Mucosa of descending colon (tissue), 3 donors: ENCODE measurements around the gene LMF1. TPM values are rescaled to one million over a fixed set of nuclear protein-coding genes. Genes with fewer than 3 reads are reported as not detected.
A peak's percentile ranks its signal among the peaks of the same experiment; 100 is the strongest.

Source experiments
- ATAC-seq: fragments of 200-7000 bp; cut with Tn5 transposase; one replicate; pipeline ENCODE4 v1.9.1; 2020; ENCODE audit warnings: mild to moderate bottlenecking, moderate library complexity
- DNase-seq, 3 donors: peaks; one replicate each; pipeline ENCODE4 v3.0.0-alpha.2; 2020
- H3K36me3 ChIP-seq: fragments of 200-600 bp; one replicate; pipeline ENCODE4 v1.8.0; 2021; ENCODE audit warnings: low read depth, mild to moderate bottlenecking
- H3K4me1 ChIP-seq: fragments of 200-600 bp; one replicate; pipeline ENCODE4 v1.8.0; 2021; ENCODE audit warnings: low read depth, mild to moderate bottlenecking
- H3K4me3 ChIP-seq: fragments of 200-600 bp; one replicate; pipeline ENCODE4 v1.8.0; 2021; ENCODE audit warnings: mild to moderate bottlenecking
- H3K9me3 ChIP-seq: fragments of 200-600 bp; one replicate; pipeline ENCODE4 v1.8.0; 2021; ENCODE audit warnings: mild to moderate bottlenecking
- intact Hi-C, 2 donors: fragments of 100-400 bp; cut with DNase I in 1 of 2; cut with micrococcal nuclease in 1 of 2; formaldehyde crosslinking; loops; one replicate each; pipeline versions ENCODE4 v1.11.0 to v1.11.1; 2022; cut with DNase I, micrococcal nuclease
- total RNA-seq, 3 donors: library from RNA; stranded (reverse); fragmentation: NEBNext Ultra II Directional in 2 of 3; extraction: Animal tissue kit (Norgen Biotek cat#: 25700) in 2 of 3; gene quantifications; one replicate each; pipeline versions ENCODE4 v1.2.1 to v1.2.4, GENCODE V29; 2021 to 2023
- TF ChIP-seq, protein P1 (sequence below): fragments of 200-600 bp; IDR thresholded peaks from one replicate; pipeline ENCODE4 v1.8.0; 2022; ENCODE audit warnings: antibody characterized with exemption, mild to moderate bottlenecking
- donor health status: DM: no; HTN: no; CAD: no; lungs with moderate emphysema.
- donor health status: DM: no; HTN: no; CAD: no.
- donor health status: DM: no; HTN: yes; CAD: no.

The LMF1 gene
- total RNA-seq, 3 donors from 2014 or later = 16.4 to 26.5 (median 25.1) TPM

DNA sequence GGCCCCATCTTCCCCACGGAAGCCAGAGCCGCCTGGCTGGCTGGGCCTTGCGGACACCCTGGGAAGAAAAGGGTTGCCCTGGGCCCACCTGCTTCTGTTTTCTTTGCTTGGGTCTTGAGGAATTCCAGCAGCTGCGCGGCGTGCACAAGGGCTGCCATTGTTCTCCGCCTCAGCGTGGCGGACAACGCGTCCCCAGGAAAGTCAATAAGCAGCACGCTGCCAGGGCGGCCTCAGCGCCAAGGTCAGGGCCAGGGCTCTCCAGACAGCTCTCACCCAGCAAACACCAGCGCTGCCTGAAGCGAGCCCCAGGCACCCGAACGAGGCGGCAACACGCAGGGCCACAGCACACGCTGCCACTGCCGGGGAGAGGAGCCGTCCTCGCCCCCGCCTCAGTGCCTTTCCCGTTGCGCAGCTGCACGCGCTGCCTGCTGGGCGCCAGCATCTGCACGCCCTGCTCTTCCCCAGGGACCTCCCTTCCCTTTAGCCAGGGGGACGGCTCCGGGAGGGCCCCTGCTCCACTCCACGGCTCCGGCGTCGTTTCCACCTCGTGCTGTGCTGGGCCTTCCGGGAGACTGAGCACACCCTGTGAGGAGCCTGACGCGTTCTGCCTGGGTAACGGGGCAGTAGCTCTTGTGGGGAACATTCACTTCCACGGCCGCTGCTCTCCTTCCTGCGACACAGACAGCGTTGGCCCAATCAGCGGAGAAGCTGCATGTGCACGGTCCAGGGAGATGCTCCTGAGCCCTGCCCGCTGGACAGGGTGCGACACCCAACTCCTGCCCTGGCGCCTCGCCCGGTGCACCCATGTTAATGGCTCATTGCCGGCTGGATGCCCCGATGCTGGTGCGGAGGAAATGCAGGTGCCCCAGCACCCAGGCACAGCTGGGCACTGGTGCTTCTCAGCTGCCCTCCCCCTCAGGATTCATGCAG, 57.8 kb downstream of the LMF1 start:
- TF ChIP-seq, protein P1, sequence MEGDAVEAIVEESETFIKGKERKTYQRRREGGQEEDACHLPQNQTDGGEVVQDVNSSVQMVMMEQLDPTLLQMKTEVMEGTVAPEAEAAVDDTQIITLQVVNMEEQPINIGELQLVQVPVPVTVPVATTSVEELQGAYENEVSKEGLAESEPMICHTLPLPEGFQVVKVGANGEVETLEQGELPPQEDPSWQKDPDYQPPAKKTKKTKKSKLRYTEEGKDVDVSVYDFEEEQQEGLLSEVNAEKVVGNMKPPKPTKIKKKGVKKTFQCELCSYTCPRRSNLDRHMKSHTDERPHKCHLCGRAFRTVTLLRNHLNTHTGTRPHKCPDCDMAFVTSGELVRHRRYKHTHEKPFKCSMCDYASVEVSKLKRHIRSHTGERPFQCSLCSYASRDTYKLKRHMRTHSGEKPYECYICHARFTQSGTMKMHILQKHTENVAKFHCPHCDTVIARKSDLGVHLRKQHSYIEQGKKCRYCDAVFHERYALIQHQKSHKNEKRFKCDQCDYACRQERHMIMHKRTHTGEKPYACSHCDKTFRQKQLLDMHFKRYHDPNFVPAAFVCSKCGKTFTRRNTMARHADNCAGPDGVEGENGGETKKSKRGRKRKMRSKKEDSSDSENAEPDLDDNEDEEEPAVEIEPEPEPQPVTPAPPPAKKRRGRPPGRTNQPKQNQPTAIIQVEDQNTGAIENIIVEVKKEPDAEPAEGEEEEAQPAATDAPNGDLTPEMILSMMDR = no peak
- Histone ChIP-seq H3K4me3 (no peak overlapping the region), H3K9me3 (no peaks in the 10 kb centered on the region), H3K4me1 (no peaks in the 10 kb centered on the region), H3K36me3 (no peaks in the 10 kb centered on the region)
- DNase-seq (no peak), ATAC-seq (peak; percentile 6)
- intact Hi-C loops = no loop called here

DNA sequence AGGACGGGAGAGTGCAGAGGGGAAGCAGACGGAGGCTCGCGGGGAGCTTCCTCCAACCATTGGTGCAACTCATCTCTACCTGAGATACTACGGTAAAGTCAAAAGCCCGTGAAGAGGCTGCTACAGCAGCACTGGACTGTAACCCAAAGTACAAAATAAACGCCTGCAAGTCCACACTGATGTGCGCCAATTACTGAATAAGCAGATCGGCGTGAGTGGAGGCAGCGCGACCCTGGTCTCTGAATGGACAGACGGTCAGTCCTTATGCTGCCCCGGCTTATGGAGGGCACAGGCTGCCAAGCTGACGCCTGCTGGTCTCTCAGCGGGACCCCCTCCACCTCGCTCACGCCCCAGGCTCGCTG, 58.5 kb downstream of the LMF1 start:
- H3K4me3 ChIP-seq = no peak overlapping the region
- peaks cover 2% of the 10 kb centered on the region for H3K9me3 ChIP-seq
- ATAC-seq (no peak), DNase-seq (no peak)
- no peaks in the 10 kb centered on the region for H3K36me3 ChIP-seq
- no peaks in the 10 kb centered on the region for H3K4me1 ChIP-seq
- intact Hi-C loops = no loop called here
- TF ChIP-seq, protein P1 = no peak

DNA sequence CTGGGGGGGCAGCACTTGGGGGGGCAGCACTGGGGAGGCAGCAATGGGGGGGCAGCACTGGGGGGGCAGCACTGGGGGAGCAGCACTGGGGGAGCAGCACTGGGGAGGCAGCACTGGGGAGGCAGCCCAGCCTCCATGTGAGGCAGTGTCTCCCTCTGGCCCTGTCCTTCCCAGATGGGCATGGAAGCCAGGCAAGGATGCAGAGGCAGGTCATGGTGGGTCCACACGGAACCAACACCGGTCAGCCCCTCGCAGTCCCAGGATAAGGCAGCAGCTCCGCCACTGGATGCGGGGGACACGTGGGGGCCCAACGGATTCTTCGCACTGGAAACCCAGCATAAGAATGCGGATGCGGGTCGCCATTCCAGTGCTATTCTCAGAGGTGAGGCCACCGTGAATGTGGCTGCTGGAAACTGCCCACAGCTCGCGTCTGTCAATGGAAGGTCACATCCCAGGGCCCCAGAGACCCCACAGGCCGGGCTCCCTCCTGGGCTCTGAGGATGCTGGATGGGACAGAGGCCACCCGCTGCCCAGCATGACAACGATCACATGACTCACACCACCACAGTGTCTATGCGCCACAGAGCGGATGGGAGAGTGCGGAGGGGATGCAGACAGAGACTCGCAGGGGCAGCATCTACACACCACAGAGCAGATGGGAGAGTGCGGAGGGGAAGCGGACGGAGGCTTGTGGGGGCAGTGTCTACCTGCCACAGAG, 59.0 kb downstream of the LMF1 start:
- no peak for ATAC-seq

DNA sequence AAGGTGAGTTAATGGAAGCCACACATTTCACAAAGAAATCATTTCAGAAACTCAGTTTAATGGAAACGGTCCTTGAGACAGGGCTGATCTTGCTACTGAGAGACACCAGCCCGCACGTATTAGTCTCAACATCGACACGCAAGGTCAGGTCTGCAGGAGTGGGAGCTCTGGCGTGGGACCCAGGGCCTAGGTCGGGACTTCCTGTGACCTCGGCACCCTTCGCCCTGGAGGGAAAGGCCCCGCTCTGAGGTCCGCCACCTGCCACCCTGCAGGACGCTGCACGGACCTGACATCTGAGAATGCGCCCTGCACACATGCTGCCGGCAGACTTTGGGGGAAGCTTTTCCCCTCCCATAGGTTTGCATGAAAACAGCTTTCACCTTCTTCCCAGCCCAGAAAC, 59.7 kb downstream of the LMF1 start:
- ATAC-seq (no peak), DNase-seq (no peak)
- TF ChIP-seq, protein P1 = no peak
- H3K9me3 ChIP-seq = peaks cover 11% of the 10 kb centered on the region
- no peak overlapping the region for H3K4me3 ChIP-seq
- intact Hi-C loops = no loop called here
- H3K36me3 ChIP-seq = no peaks in the 10 kb centered on the region
- H3K4me1 ChIP-seq = no peaks in the 10 kb centered on the region

More for the DNA sequence above, 59.0 kb downstream of the LMF1 start:
- intact Hi-C loops = no loop called here
- TF ChIP-seq, protein P1 = no peak
- Histone ChIP-seq H3K4me3 (no peak overlapping the region), H3K9me3 (peaks cover 6% of the 10 kb centered on the region), H3K36me3 (no peaks in the 10 kb centered on the region), H3K4me1 (no peaks in the 10 kb centered on the region)
- no peak for DNase-seq

DNA sequence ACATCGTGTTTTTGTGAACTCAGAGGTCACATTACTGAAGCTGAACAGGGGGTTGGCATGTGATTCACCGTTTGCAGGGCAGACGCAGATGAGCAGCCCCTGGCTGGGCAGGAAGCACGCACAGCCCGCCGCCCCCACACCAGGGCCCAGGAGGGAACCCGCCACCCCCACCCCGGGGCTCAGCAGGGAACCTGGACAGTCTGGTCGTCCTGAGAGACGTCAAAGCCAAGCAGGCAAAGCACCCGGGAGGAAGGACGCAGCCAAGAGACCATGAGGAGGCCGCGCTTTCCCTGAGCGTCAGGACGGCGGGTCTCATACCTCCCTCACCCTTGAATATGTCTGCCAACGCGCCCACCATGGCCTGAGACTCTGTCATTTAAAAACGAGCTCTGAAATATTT, 60.6 kb downstream of the LMF1 start:
- Histone ChIP-seq H3K4me1 (no peaks in the 10 kb centered on the region), H3K4me3 (no peak overlapping the region), H3K9me3 (peaks cover 11% of the 10 kb centered on the region), H3K36me3 (no peaks in the 10 kb centered on the region)
- intact Hi-C loops = no loop called here
- DNase-seq = no peak
- no peak for ATAC-seq
- TF ChIP-seq, protein P1 = no peak
